A673 (cell line): ENCODE results near the gene TMED6. TPM values are rescaled to one million over a fixed set of nuclear protein-coding genes. Genes with fewer than 3 reads are reported as not detected.
A peak's percentile ranks its signal among the peaks of the same experiment; 100 is the strongest.

Source experiments
- BruUV-seq: library from RNA; stranded (reverse); fragments of 400-500 nt; replicated peaks from 2 replicates; lab custom pipeline; 2021; lab: Mats Ljungman, UMichigan
- CTCF ChIA-PET: fragments of 300-600 bp; sonication (Branson Sonifier 250); formaldehyde crosslinking; loops from one replicate; lab custom pipeline; 2022; ENCODE audit warnings: antibody characterized with exemption; lab: Charles Lee
- POLR2A ChIA-PET: fragments of 300-600 bp; sonication (Branson Sonifier 250); formaldehyde crosslinking; loops from one replicate; lab custom pipeline; 2022; ENCODE audit warnings: antibody characterized with exemption; ENCODE audit not compliant: low non-redundant PET; lab: Charles Lee
- DNase-seq: peaks from one replicate; pipeline ENCODE4 v3.0.0-alpha.2; 2015; ENCODE audit warnings: low spot score
- H3K27ac ChIP-seq: fragments of 200-600 bp; sonication (generic); 2 replicates; pipeline ENCODE4 v1.5.1; 2016; ENCODE audit warnings: mixed run types, low read depth, mild to moderate bottlenecking, mixed read lengths, antibody characterized with exemption, low read length; ENCODE audit not compliant: poor library complexity, severe bottlenecking
- H3K27me3 ChIP-seq: fragments of 200-600 bp; sonication (generic); replicated peaks from 2 replicates; pipeline ENCODE4 v1.6.1; 2017; ENCODE audit warnings: mixed run types, low read depth, mild to moderate bottlenecking, mixed read lengths, antibody characterized with exemption, low read length; ENCODE audit not compliant: insufficient read depth, poor library complexity
- H3K36me3 ChIP-seq: fragments of 200-600 bp; sonication (generic); 2 replicates; pipeline ENCODE4 v1.6.1; 2016; ENCODE audit warnings: mixed run types, mild to moderate bottlenecking, mixed read lengths, antibody characterized with exemption, low read length; ENCODE audit not compliant: insufficient read depth, poor library complexity, severe bottlenecking
- H3K4me1 ChIP-seq: fragments of 200-600 bp; sonication (generic); 2 replicates; pipeline ENCODE4 v1.6.1; 2017; ENCODE audit warnings: mixed run types, mild to moderate bottlenecking, mixed read lengths, antibody characterized with exemption, low read length; ENCODE audit not compliant: insufficient read depth, poor library complexity, severe bottlenecking
- H3K4me3 ChIP-seq: fragments of 200-600 bp; sonication (generic); 2 replicates; pipeline ENCODE4 v1.5.1; 2016; ENCODE audit warnings: low read depth, mixed run types, mild to moderate bottlenecking, mixed read lengths, low read length; ENCODE audit not compliant: poor library complexity, severe bottlenecking
- H3K9me3 ChIP-seq: fragments of 200-600 bp; sonication (generic); 2 replicates; pipeline ENCODE4 v1.6.1; 2016; ENCODE audit warnings: mixed run types, low read depth, mild to moderate bottlenecking, mixed read lengths, antibody characterized with exemption, low read length; ENCODE audit not compliant: poor library complexity, severe bottlenecking
- CTCF ChIP-seq: fragments of 300-800, 200-600 bp; sonication (generic); conservative IDR thresholded peaks from 2 replicates; pipeline ENCODE4 v1.5.1; 2017; ENCODE audit warnings: low read depth, mild to moderate bottlenecking, antibody characterized with exemption, low read length, moderate library complexity, mixed read lengths
- EZH2 ChIP-seq: fragments of 200-600 bp; sonication (generic); IDR thresholded peaks from 2 replicates; pipeline ENCODE4 v1.6.1; 2017; ENCODE audit warnings: borderline replicate concordance, low read depth, mild to moderate bottlenecking, mixed read lengths, antibody characterized with exemption, low read length; ENCODE audit not compliant: poor library complexity, severe bottlenecking
- intact Hi-C: fragments of 100-400 bp; cut with micrococcal nuclease; formaldehyde crosslinking; loops from one replicate; pipeline ENCODE4 v1.10.0; 2022; ENCODE audit not compliant: unreplicated experiment
- total RNA-seq: library from RNA; stranded (reverse); gene quantifications from 2 replicates; pipeline ENCODE4 v1.2.3, GENCODE V29; 2021

Gene TMED6
- total RNA-seq, 1 experiment from 2014 or later: 1.8 TPM

GRCh38 chr16:69322343-69322742 lies 29.2 kb downstream of the TMED6 start:
- peak overlapping the region; percentile 30 for H3K27ac ChIP-seq
- no TSS peak for BruUV-seq
- intact Hi-C loops: no loop called here
- H3K27me3 ChIP-seq: no peaks in the 10 kb centered on the region
- H3K36me3 ChIP-seq: peaks cover 89% of the 10 kb centered on the region
- H3K9me3 ChIP-seq: no peaks in the 10 kb centered on the region
- TF ChIP-seq EZH2 (no peak), CTCF (no peak)
- CTCF ChIA-PET: no interaction called here
- no peak overlapping the region for H3K4me3 ChIP-seq
- DNase-seq: no peak
- POLR2A ChIA-PET: no interaction called here
- peaks cover 3% of the 10 kb centered on the region for H3K4me1 ChIP-seq

- ChIA-PET POLR2A (no interaction called here), CTCF (no interaction called here)
- no peaks in the 10 kb centered on the region for H3K9me3 ChIP-seq
- intact Hi-C loops: no loop called here
- H3K27me3 ChIP-seq: no peaks in the 10 kb centered on the region
- BruUV-seq: no TSS peak
- H3K4me3 ChIP-seq: no peak overlapping the region
- peaks cover 92% of the 10 kb centered on the region for H3K36me3 ChIP-seq
- H3K4me1 ChIP-seq: no peaks in the 10 kb centered on the region
- H3K27ac ChIP-seq: no peak overlapping the region
- DNase-seq: no peak
- TF ChIP-seq EZH2 (no peak), CTCF (no peak)
These were observed 30.5 kb downstream of the TMED6 start for GRCh38 chr16:69321080-69321479.

GRCh38 chr16:69320740-69321073 lies 30.9 kb downstream of the TMED6 start:
- CTCF ChIA-PET: no interaction called here
- Histone ChIP-seq H3K27me3 (no peaks in the 10 kb centered on the region), H3K36me3 (peaks cover 92% of the 10 kb centered on the region), H3K27ac (no peak overlapping the region), H3K4me3 (no peak overlapping the region), H3K9me3 (no peaks in the 10 kb centered on the region), H3K4me1 (no peaks in the 10 kb centered on the region)
- no peak for DNase-seq
- intact Hi-C loops: no loop called here
- TF ChIP-seq EZH2 (no peak), CTCF (no peak)
- POLR2A ChIA-PET: no interaction called here
- BruUV-seq: no TSS peak
